CD4-positive, alpha-beta T cell treated with Interleukin-10 for 1 hour (primary cell): ENCODE measurements around the gene PPL.
"Not testable (repeated sequence)": the region's sequence is repeated elsewhere in the genome, so short reads cannot be mapped to it uniquely, and the experiment has no call there.

Experiments
- DNase-seq: peaks from one replicate; pipeline ENCODE4 v3.0.0-alpha.2; 2020

PPL gene

GRCh38 chr16:4931381-4931780 lies 5.6 kb downstream of the PPL start:
- no peak for DNase-seq

- not testable (repeated sequence) for DNase-seq
Observed at GRCh38 chr16:4929619-4930018, 7.3 kb downstream of the PPL start.

- DNase-seq = no peak
Observed at GRCh38 chr16:4928227-4928626, 8.7 kb downstream of the PPL start.

- DNase-seq = no peak
Observed at GRCh38 chr16:4927661-4928060, 9.3 kb downstream of the PPL start.

GRCh38 chr16:4926928-4927327 lies 10.0 kb downstream of the PPL start:
- no peak for DNase-seq

GRCh38 chr16:4925791-4926190 lies 11.2 kb downstream of the PPL start:
- DNase-seq = no peak

- DNase-seq = no peak
Observed at GRCh38 chr16:4925293-4925607, 11.7 kb downstream of the PPL start.

- no peak for DNase-seq
Observed at GRCh38 chr16:4924593-4925292, 12.2 kb downstream of the PPL start.

- no peak for DNase-seq
Observed at GRCh38 chr16:4923853-4924252, 13.1 kb downstream of the PPL start.

- no peak for DNase-seq
Observed at GRCh38 chr16:4922721-4923342, 14.1 kb downstream of the PPL start.

GRCh38 chr16:4920826-4921225 lies 16.1 kb downstream of the PPL start:
- DNase-seq = no peak

- no peak for DNase-seq
Observed at GRCh38 chr16:4918781-4919251, 18.1 kb downstream of the PPL start.

- DNase-seq = no peak
Observed at GRCh38 chr16:4917117-4917516, 19.8 kb downstream of the PPL start.

- DNase-seq = no peak
Observed at GRCh38 chr16:4915226-4915761, 21.7 kb downstream of the PPL start.

GRCh38 chr16:4914528-4915225 lies 22.3 kb downstream of the PPL start:
- DNase-seq = no peak

- DNase-seq = no peak
Observed at GRCh38 chr16:4913774-4914525, 23.0 kb downstream of the PPL start.

- DNase-seq = no peak
Observed at GRCh38 chr16:4913130-4913773, 23.7 kb downstream of the PPL start.

GRCh38 chr16:4911970-4912386 lies 25.0 kb downstream of the PPL start:
- no peak for DNase-seq

- DNase-seq = no peak
Observed at GRCh38 chr16:4910828-4911227, 26.1 kb downstream of the PPL start.

- DNase-seq = no peak
Observed at GRCh38 chr16:4909825-4910224, 27.1 kb downstream of the PPL start.

- no peak for DNase-seq
Observed at GRCh38 chr16:4908854-4909401, 28.0 kb downstream of the PPL start.

- no peak for DNase-seq
Observed at GRCh38 chr16:4904942-4905615, 31.9 kb downstream of the PPL start.
